HCT116 (cell line): Measurements from ENCODE around the gene MFAP3L. TPM values are rescaled to one million over a fixed set of nuclear protein-coding genes. Genes with fewer than 3 reads are reported as not detected.

Source experiments
- ATAC-seq: fragments of 200-7000 bp; cut with Tn5 transposase; 2 replicates; pipeline ENCODE4 v1.9.1; 2020; ENCODE audit warnings: mild to moderate bottlenecking, moderate library complexity
- BruUV-seq: library from RNA; stranded (reverse); fragments of 400-500 nt; replicated peaks from 2 replicates; lab custom pipeline; 2021; lab: Mats Ljungman, UMichigan
- CTCF ChIA-PET: fragments of 300-600 bp; sonication (Branson Sonifier 250); formaldehyde crosslinking; loops from one replicate; lab custom pipeline; 2021; ENCODE audit warnings: antibody characterized with exemption; lab: Charles Lee
- POLR2A ChIA-PET: fragments of 300-600, 350-600 bp; sonication (Branson Sonifier 250); formaldehyde crosslinking; loops from one replicate; lab custom pipeline; 2021; ENCODE audit warnings: antibody characterized with exemption; lab: Charles Lee
- RAD21 ChIA-PET, 2 experiments: fragments of 300-600 bp; sonication (Branson Sonifier 250); formaldehyde crosslinking; loops; one replicate each; lab custom pipeline; 2023; ENCODE audit warnings: low total read pairs in 2 of 2; ENCODE audit not compliant: uncharacterized antibody in 2 of 2, unreplicated experiment in 2 of 2, low non-redundant PET in 1 of 2; lab: Charles Lee
- DNase-seq: peaks from one replicate; pipeline ENCODE4 v3.0.0-alpha.2; 2010; ENCODE audit warnings: low read depth, low spot score
- H2AFZ ChIP-seq: fragments of 200-600 bp; shearing (Covaris generic), sonication (generic); 2 replicates; pipeline ENCODE4 v1.6.1; 2017; ENCODE audit warnings: low read depth, mixed run types, mixed read lengths, antibody characterized with exemption, low read length; ENCODE audit not compliant: poor library complexity, severe bottlenecking
- H3K27ac ChIP-seq: 2 replicates; pipeline ENCODE4 v1.5.1; 2012; ENCODE audit warnings: low read depth, low read length
- H3K27me3 ChIP-seq: fragments of 200-600 bp; sonication (generic); 2 replicates; pipeline ENCODE4 v1.6.1; 2016; ENCODE audit warnings: mixed run types, low read length, mixed read lengths; ENCODE audit not compliant: insufficient read depth
- H3K36me3 ChIP-seq, 2 experiments: fragments of 200-500 bp in 1 of 2; fragments of 200-600 bp in 1 of 2; sonication (Bioruptor generic) in 1 of 2; sonication (generic) in 1 of 2; 2 replicates each; pipeline versions ENCODE4 v1.5.1 to v1.6.1; 2014 to 2016; ENCODE audit warnings: low read length in 2 of 2, inconsistent platforms in 1 of 2, mixed read lengths in 1 of 2, mixed run types in 1 of 2; ENCODE audit not compliant: insufficient read depth in 2 of 2, control insufficient read depth in 1 of 2
- H3K4me1 ChIP-seq, 2 experiments: fragments of 200-600 bp in 1 of 2; sonication (generic) in 1 of 2; 2 replicates each; pipeline versions ENCODE4 v1.5.1 to v1.6.1; 2012 to 2017; ENCODE audit warnings: low read length in 2 of 2, inconsistent platforms in 1 of 2, mild to moderate bottlenecking in 1 of 2, mixed read lengths in 1 of 2, mixed run types in 1 of 2, moderate library complexity in 1 of 2; ENCODE audit not compliant: insufficient read depth in 2 of 2, control insufficient read depth in 1 of 2
- H3K4me2 ChIP-seq: fragments of 200-600 bp; sonication (generic); 2 replicates; pipeline ENCODE4 v1.6.1; 2017; ENCODE audit warnings: mixed run types, low read length, mixed read lengths
- H3K4me3 ChIP-seq, 2 experiments: fragments of 200-600 bp in 1 of 2; sonication (generic) in 1 of 2; replicated peaks in 1 of 2; 2 replicates each; pipeline ENCODE4 v1.5.1; 2011 to 2016; ENCODE audit warnings: low read length in 2 of 2, control low read depth in 1 of 2, low read depth in 1 of 2, mild to moderate bottlenecking in 1 of 2, mixed read lengths in 1 of 2, mixed run types in 1 of 2
- H3K79me2 ChIP-seq: fragments of 200-600 bp; sonication (generic); 2 replicates; pipeline ENCODE4 v1.6.1; 2017; ENCODE audit warnings: mild to moderate bottlenecking, mixed run types, low read length, moderate library complexity, mixed read lengths; ENCODE audit not compliant: insufficient read depth
- H3K9ac ChIP-seq: fragments of 200-600 bp; sonication (generic); 2 replicates; pipeline ENCODE4 v1.6.1; 2016; ENCODE audit warnings: low read length, mixed read lengths
- H3K9me2 ChIP-seq: fragments of 200-600 bp; sonication (generic), shearing (Covaris generic); 2 replicates; pipeline ENCODE4 v1.6.1; 2017; ENCODE audit warnings: mixed run types, mild to moderate bottlenecking, moderate library complexity; ENCODE audit not compliant: insufficient read depth
- H3K9me3 ChIP-seq, 2 experiments: fragments of 200-500 bp in 1 of 2; fragments of 200-600 bp in 1 of 2; sonication (Bioruptor generic) in 1 of 2; sonication (generic) in 1 of 2; 2 replicates each; pipeline ENCODE4 v1.6.1; 2014 to 2017; ENCODE audit warnings: low read length in 2 of 2, mixed read lengths in 2 of 2, inconsistent platforms in 1 of 2, low read depth in 1 of 2, mild to moderate bottlenecking in 1 of 2, mixed run types in 1 of 2, moderate library complexity in 1 of 2; ENCODE audit not compliant: control insufficient read depth in 1 of 2, insufficient read depth in 1 of 2
- H4K20me1 ChIP-seq: fragments of 200-600 bp; sonication (generic), shearing (Covaris generic); 2 replicates; pipeline ENCODE4 v1.6.1; 2017; ENCODE audit warnings: mixed run types, mild to moderate bottlenecking, moderate library complexity; ENCODE audit not compliant: insufficient read depth
- ATF3 ChIP-seq: IDR thresholded peaks from 2 replicates; pipeline ENCODE4 v1.6.1; 2012
- CBX3 ChIP-seq: IDR thresholded peaks from 2 replicates; pipeline ENCODE4 v1.6.1; 2012; ENCODE audit warnings: low read depth
- CEBPB ChIP-seq: IDR thresholded peaks from 2 replicates; pipeline ENCODE4 v1.6.1; 2012; ENCODE audit warnings: low read depth
- EGR1 ChIP-seq: IDR thresholded peaks from 2 replicates; pipeline ENCODE4 v1.6.1; 2012; ENCODE audit warnings: low read depth
- ELF1 ChIP-seq: IDR thresholded peaks from 2 replicates; pipeline ENCODE4 v1.6.1; 2012; ENCODE audit warnings: low read depth, borderline replicate concordance
- EZH2 ChIP-seq: fragments of 200-600 bp; sonication (generic); IDR thresholded peaks from 2 replicates; pipeline ENCODE4 v1.6.1; 2017; ENCODE audit warnings: antibody characterized with exemption, mixed run types
- EZH2phosphoT487 ChIP-seq: fragments of 200-600 bp; IDR thresholded peaks from 2 replicates; pipeline ENCODE4 v1.6.1; 2018; ENCODE audit warnings: antibody characterized with exemption, borderline replicate concordance
- FOSL1 ChIP-seq: IDR thresholded peaks from 2 replicates; pipeline ENCODE4 v1.6.1; 2012; ENCODE audit warnings: low read depth
- JUND ChIP-seq: IDR thresholded peaks from 2 replicates; pipeline ENCODE4 v1.6.1; 2012
- MAX ChIP-seq: IDR thresholded peaks from 2 replicates; pipeline ENCODE4 v1.6.1; 2012
- POLR2A ChIP-seq: IDR thresholded peaks from 2 replicates; pipeline ENCODE4 v1.7.0; 2011; ENCODE audit warnings: borderline replicate concordance; ENCODE audit not compliant: insufficient read depth, insufficient read length; ENCODE audit errors: extremely low read depth
- POLR2AphosphoS5 ChIP-seq: IDR thresholded peaks from 2 replicates; pipeline ENCODE4 v1.6.1; 2011; ENCODE audit warnings: mild to moderate bottlenecking, low read depth, low read length, moderate library complexity
- RAD21 ChIP-seq: IDR thresholded peaks from 2 replicates; pipeline ENCODE4 v1.6.1; 2012; ENCODE audit warnings: low read depth, mild to moderate bottlenecking
- SRF ChIP-seq: IDR thresholded peaks from 2 replicates; pipeline ENCODE4 v1.6.1; 2012; ENCODE audit warnings: low read depth
- TCF7L2 ChIP-seq: IDR thresholded peaks from 2 replicates; pipeline ENCODE4 v1.7.0; 2011; ENCODE audit warnings: borderline replicate concordance, inconsistent platforms; ENCODE audit not compliant: insufficient read depth, insufficient read length; ENCODE audit errors: extremely low read depth
- ZBTB33 ChIP-seq: IDR thresholded peaks from 2 replicates; pipeline ENCODE4 v1.6.1; 2011; ENCODE audit warnings: mild to moderate bottlenecking, low read length, moderate library complexity; ENCODE audit not compliant: insufficient replicate concordance; ENCODE audit errors: extremely low read depth
- ZFX ChIP-seq: fragments of 450-650 bp; IDR thresholded peaks from 2 replicates; pipeline ENCODE4 v1.6.1; 2017
- intact Hi-C: fragments of 100-400 bp; cut with micrococcal nuclease; formaldehyde crosslinking; loops from 2 replicates; pipeline ENCODE4 v1.10.0; 2022
- total RNA-seq: library from RNA; stranded (reverse); gene quantifications from one replicate; pipeline ENCODE4 v1.2.1, GENCODE V29; 2021; ENCODE audit not compliant: unreplicated experiment

MFAP3L gene
- total RNA-seq, 1 experiment from 2014 or later: 8.4 TPM

- H3K4me3 ChIP-seq: no peak overlapping the region
- no peak overlapping the region for H3K4me2 ChIP-seq
- no peak for ATAC-seq
- H3K27ac ChIP-seq: no peak overlapping the region
- TF ChIP-seq JUND (no peak), TCF7L2 (no peak), ELF1 (no peak), CEBPB (no peak), MAX (no peak)
- BruUV-seq: no TSS peak
- no peaks in the 10 kb centered on the region for H3K9me3 ChIP-seq
- no peaks in the 10 kb centered on the region for H3K36me3 ChIP-seq
- no peaks in the 10 kb centered on the region for H3K79me2 ChIP-seq
- ChIA-PET CTCF (no interaction called here), POLR2A (no interaction called here), RAD21 (no interaction called here)
- H4K20me1 ChIP-seq: no peaks in the 10 kb centered on the region
- no peaks in the 10 kb centered on the region for H3K4me1 ChIP-seq
- H3K27me3 ChIP-seq: no peaks in the 10 kb centered on the region
- H3K9me2 ChIP-seq: no peaks in the 10 kb centered on the region
- intact Hi-C loops: no loop called here
- no peak overlapping the region for H2AFZ ChIP-seq
- no peak overlapping the region for H3K9ac ChIP-seq
- no peak for DNase-seq
Observed at GRCh38 chr4:169988252-169988651, 37.9 kb downstream of the MFAP3L start.

DNA sequence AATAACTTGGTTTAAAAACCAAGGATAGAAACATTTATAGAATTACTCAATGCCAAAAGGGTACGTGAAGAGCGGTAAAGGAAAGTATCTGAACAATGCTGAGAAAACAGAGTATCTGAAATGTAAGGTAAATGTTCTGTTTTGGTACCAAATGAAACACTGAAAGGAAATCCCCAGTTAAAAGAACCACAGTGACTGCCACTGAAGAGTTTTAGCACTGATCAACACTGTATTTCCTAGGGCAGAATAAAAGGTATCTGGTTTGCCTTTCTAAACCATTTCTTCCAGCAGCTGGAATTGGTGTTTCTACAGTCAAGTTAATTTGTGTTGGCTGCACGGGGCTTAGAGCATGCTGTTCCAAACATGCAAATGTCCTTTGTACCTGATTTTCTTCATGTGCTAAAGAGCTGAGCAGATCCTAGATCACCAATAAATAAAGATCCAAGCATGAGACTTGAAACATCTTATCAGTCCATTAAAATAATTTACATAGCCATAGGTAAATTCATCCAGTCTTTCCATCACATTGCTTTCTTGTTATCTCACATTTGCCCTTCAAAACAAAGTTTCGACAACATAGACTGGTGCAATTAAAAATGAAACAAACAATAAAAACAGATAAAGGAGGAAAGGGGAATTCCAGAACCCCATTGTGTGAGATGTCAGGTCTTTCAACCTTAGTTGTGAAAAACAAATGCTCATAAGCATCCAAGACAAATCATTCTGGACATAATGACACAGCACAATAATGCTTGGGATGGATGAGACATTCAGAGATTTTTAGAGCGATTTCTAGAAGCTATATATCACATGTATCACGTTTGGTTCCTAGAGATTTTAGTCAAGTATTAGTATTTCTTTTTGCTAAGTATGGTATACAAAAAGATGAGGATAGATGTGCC is 38.6 kb downstream of the MFAP3L start:
- H3K27me3 ChIP-seq: no peaks in the 10 kb centered on the region
- no peak for ATAC-seq
- intact Hi-C loops: no loop called here

More for the DNA sequence above, 38.6 kb downstream of the MFAP3L start:
- ChIA-PET POLR2A (no interaction called here), CTCF (no interaction called here), RAD21 (no interaction called here)
- Histone ChIP-seq H4K20me1 (no peaks in the 10 kb centered on the region), H3K36me3 (no peaks in the 10 kb centered on the region), H3K4me2 (no peak overlapping the region), H3K79me2 (no peaks in the 10 kb centered on the region), H2AFZ (no peak overlapping the region), H3K9me3 (no peaks in the 10 kb centered on the region), H3K4me1 (no peaks in the 10 kb centered on the region), H3K9ac (no peak overlapping the region), H3K9me2 (no peaks in the 10 kb centered on the region), H3K27ac (no peak overlapping the region), H3K4me3 (no peak overlapping the region)
- TF ChIP-seq EZH2 (no peak), ATF3 (no peak), POLR2A (no peak), SRF (no peak), MAX (no peak), TCF7L2 (no peak), POLR2AphosphoS5 (no peak), ZBTB33 (no peak), FOSL1 (no peak), CEBPB (no peak), RAD21 (no peak), JUND (no peak), CBX3 (no peak), EGR1 (no peak), EZH2phosphoT487 (no peak), ZFX (no peak)
- BruUV-seq: no TSS peak
- DNase-seq: no peak
